ENCODE data around the gene PLCH1. TPM values are rescaled to one million over a fixed set of nuclear protein-coding genes. Genes with fewer than 3 reads are reported as not detected.
"Not testable (repeated sequence)": the region's sequence is repeated elsewhere in the genome, so short reads cannot be mapped to it uniquely, and the experiment has no call there.

The PLCH1 gene
- total RNA-seq, 1 experiment from 2014 or later, result 8.9 TPM

DNA sequence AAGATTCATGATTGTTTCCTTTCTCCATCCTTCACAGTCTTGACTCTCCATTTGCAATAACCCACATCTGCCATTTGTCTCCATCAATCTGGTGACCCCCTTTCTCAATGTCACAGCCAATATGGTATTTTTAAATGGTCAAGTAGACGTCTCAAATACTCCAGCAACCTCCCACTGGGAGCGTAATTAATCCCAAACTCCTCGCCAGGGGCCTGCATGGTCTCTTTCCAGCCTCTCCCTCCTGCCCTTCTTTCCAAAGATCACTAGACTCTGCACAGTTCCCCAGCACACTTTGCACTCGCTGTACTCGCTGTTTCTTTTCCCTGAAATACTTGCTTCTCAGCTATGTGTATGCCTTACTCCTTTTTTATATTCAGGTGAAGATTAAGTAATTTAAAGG, 115.3 kb downstream of the PLCH1 start (continued):
- TF ChIP-seq ARID4B (CRISPR knock-in tag; IDR thresholded peaks at IDR 0.05; ENCODE audit: borderline replicate concordance), result no peak
- TF ChIP-seq PREB (CRISPR knock-in tag; IDR thresholded peaks at IDR 0.05; ENCODE audit: borderline replicate concordance), result no peak
- TF ChIP-seq ZNF138 (CRISPR knock-in tag; conservative IDR thresholded peaks at IDR 0.05), result no peak
- no peak for TF ChIP-seq EMX1 (CRISPR knock-in tag; IDR thresholded peaks at IDR 0.05)

GRCh38 chr3:155629056-155629455, 115.8 kb downstream of the PLCH1 start:
- H3K36me3 Mint-ChIP-seq, result peaks cover 5% of the 10 kb centered on the region; the same call in 1 of the 2 replicates
- POLR2A ChIA-PET, result no interaction called here
- DNase-seq (ENCODE audit: low spot score) (no peak), ATAC-seq (no peak)
- H3K9me3 Mint-ChIP-seq, result peaks cover 6% of the 10 kb centered on the region; the same call in 1 of the 2 replicates
- H3K4me1 Mint-ChIP-seq, result peaks cover 40% of the 10 kb centered on the region
- no peak overlapping the region for H3K27ac Mint-ChIP-seq
- no peak overlapping the region for H3K4me3 Mint-ChIP-seq
- CTCF ChIA-PET, result no interaction called here
- H3K27me3 Mint-ChIP-seq (ENCODE audit: low read depth), result no peaks in the 10 kb centered on the region
- no peak for TF ChIP-seq ATF2 (CRISPR knock-in tag; IDR thresholded peaks at IDR 0.05; ENCODE audit: borderline replicate concordance, low read depth)

DNA sequence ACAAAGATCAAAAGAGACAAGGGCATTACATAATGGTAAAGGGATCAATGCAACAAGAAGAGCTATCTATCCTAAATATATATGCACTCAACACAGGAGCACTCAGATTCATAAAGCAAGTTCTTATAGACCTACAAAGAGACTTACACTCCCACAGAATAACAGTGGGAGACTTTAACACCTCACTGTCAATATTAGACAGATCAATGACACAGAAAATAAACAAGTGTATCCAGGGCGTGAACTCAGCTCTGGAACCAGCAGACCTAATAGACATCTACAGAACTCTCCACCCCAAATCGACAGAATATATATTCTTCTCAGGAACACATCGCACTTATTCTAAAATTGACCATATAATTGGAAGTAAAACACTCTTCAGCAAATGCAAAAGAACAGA, 122.2 kb downstream of the PLCH1 start:
- H3K27me3 Mint-ChIP-seq (ENCODE audit: low read depth); CTCF ChIA-PET; POLR2A ChIA-PET; DNase-seq (ENCODE audit: low spot score); H3K4me3 Mint-ChIP-seq; ATAC-seq: not testable (repeated sequence)
- peaks cover 59% of the 10 kb centered on the region for H3K4me1 Mint-ChIP-seq
- 0 out of 2 replicates have a peak overlapping the region, but pooled peaks have one; percentile 32 for H3K27ac Mint-ChIP-seq
- H3K9me3 Mint-ChIP-seq, result peaks cover 15% of the 10 kb centered on the region
- peaks cover 14% of the 10 kb centered on the region for H3K36me3 Mint-ChIP-seq

DNA sequence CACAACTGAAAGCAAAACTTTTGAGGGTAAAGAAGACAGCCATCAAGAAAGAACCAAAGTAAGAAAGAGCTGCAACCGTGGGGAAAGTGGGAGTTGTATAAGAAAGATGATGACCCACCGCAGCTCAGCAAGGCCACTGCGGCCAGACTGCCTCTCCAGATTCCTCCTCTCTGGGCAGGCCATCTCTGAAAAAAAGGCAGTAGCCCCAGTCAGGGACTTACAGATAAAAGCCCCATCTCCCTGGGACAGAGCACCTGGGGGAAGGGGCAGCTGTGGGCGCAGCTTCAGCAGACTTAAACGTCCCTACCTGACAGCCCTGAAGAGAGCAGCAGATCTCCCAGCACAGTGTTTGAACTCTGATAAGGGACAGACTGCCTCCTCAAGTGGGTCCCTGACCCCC, 124.3 kb downstream of the PLCH1 start:
- POLR2A ChIA-PET; H3K27me3 Mint-ChIP-seq (ENCODE audit: low read depth); DNase-seq (ENCODE audit: low spot score); ATAC-seq; H3K4me3 Mint-ChIP-seq; H3K27ac Mint-ChIP-seq: not testable (repeated sequence)
- Mint-ChIP-seq H3K4me1 (peaks cover 59% of the 10 kb centered on the region), H3K9me3 (peaks cover 24% of the 10 kb centered on the region), H3K36me3 (peaks cover 23% of the 10 kb centered on the region)
- CTCF ChIA-PET, result interaction anchor here (2.3 kb wide), 1 partner anchor 81 kb away, joined by 8 read pairs; no protein-coding TSS in a partner anchor

- H3K27ac Mint-ChIP-seq, result 0 out of 2 replicates have a peak overlapping the region, but pooled peaks have one; percentile 75
- TF ChIP-seq JAZF1 (CRISPR knock-in tag; IDR thresholded peaks at IDR 0.05) (no peak), OVOL2 (CRISPR knock-in tag; IDR thresholded peaks at IDR 0.05; ENCODE audit: borderline replicate concordance) (no peak), ZBTB21 (CRISPR knock-in tag; IDR thresholded peaks at IDR 0.05; ENCODE audit: borderline replicate concordance) (no peak), HMGA2 (CRISPR knock-in tag; IDR thresholded peaks at IDR 0.05) (no peak), ZNF416 (CRISPR knock-in tag; IDR thresholded peaks at IDR 0.05) (no peak), NR3C1 (CRISPR knock-in tag; conservative IDR thresholded peaks at IDR 0.05; ENCODE audit: low read depth) (no peak)
- TF ChIP-seq, protein P1, sequence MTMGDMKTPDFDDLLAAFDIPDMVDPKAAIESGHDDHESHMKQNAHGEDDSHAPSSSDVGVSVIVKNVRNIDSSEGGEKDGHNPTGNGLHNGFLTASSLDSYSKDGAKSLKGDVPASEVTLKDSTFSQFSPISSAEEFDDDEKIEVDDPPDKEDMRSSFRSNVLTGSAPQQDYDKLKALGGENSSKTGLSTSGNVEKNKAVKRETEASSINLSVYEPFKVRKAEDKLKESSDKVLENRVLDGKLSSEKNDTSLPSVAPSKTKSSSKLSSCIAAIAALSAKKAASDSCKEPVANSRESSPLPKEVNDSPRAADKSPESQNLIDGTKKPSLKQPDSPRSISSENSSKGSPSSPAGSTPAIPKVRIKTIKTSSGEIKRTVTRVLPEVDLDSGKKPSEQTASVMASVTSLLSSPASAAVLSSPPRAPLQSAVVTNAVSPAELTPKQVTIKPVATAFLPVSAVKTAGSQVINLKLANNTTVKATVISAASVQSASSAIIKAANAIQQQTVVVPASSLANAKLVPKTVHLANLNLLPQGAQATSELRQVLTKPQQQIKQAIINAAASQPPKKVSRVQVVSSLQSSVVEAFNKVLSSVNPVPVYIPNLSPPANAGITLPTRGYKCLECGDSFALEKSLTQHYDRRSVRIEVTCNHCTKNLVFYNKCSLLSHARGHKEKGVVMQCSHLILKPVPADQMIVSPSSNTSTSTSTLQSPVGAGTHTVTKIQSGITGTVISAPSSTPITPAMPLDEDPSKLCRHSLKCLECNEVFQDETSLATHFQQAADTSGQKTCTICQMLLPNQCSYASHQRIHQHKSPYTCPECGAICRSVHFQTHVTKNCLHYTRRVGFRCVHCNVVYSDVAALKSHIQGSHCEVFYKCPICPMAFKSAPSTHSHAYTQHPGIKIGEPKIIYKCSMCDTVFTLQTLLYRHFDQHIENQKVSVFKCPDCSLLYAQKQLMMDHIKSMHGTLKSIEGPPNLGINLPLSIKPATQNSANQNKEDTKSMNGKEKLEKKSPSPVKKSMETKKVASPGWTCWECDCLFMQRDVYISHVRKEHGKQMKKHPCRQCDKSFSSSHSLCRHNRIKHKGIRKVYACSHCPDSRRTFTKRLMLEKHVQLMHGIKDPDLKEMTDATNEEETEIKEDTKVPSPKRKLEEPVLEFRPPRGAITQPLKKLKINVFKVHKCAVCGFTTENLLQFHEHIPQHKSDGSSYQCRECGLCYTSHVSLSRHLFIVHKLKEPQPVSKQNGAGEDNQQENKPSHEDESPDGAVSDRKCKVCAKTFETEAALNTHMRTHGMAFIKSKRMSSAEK (CRISPR knock-in tag; IDR thresholded peaks at IDR 0.05; ENCODE audit: borderline replicate concordance), result no peak
These were observed 125.6 kb downstream of the PLCH1 start for GRCh38 chr3:155619118-155619915.

More at GRCh38 chr3:155619118-155619915, 125.6 kb downstream of the PLCH1 start:
- H3K4me3 Mint-ChIP-seq, result no peak overlapping the region
- H3K4me1 Mint-ChIP-seq, result peaks cover 59% of the 10 kb centered on the region
- H3K36me3 Mint-ChIP-seq, result peaks cover 33% of the 10 kb centered on the region
- DNase-seq (ENCODE audit: low spot score) (peak; percentile 35), ATAC-seq (peak; percentile 95)
- peaks cover 32% of the 10 kb centered on the region for H3K9me3 Mint-ChIP-seq
- ChIA-PET CTCF (interaction anchor here (2.3 kb wide), 1 partner anchor 83 kb away, joined by 8 read pairs; no protein-coding TSS in a partner anchor), POLR2A (interaction anchor here (0.6 to 0.7 kb wide), 2 partner anchors 116 to 539 kb away, joined by 3 to 5 read pairs; partner anchors contain the start of gene MME)
- no peaks in the 10 kb centered on the region; the same call in 1 of the 2 replicates for H3K27me3 Mint-ChIP-seq (ENCODE audit: low read depth)
